A549 (cell line): ENCODE measurements around the gene CCL25. TPM values are rescaled to one million over a fixed set of nuclear protein-coding genes. Genes with fewer than 3 reads are reported as not detected.

Experiments used
- ATAC-seq, 2 experiments: fragments of 200-7000 bp in 1 of 2; fragments of >200 bp in 1 of 2; cut with Nextera tagmentation in 1 of 2; cut with Tn5 transposase in 1 of 2; 3 replicates each; pipeline versions ENCODE4 v1.8.0 to v1.9.1; 2018 to 2020; ENCODE audit warnings: mild to moderate bottlenecking in 1 of 2, moderate library complexity in 1 of 2
- CTCF ChIA-PET: fragments of 300-600 bp; sonication (Branson Sonifier 250); formaldehyde crosslinking; extraction: SDS; loops from one replicate; lab custom pipeline; 2021; ENCODE audit warnings: antibody characterized with exemption, inconsistent platforms; lab: Yijun Ruan, JAX
- POLR2A ChIA-PET: fragments of 350-600 bp; formaldehyde crosslinking; extraction: SDS; loops from one replicate; lab custom pipeline; 2021; ENCODE audit warnings: antibody characterized with exemption, inconsistent platforms; lab: Yijun Ruan, JAX
- DNase-seq, 2 experiments: peaks; one replicate each; pipeline versions ENCODE4 v3.0.0 to v3.0.0-alpha.2; 2011 to 2016; ENCODE audit warnings: low read depth in 1 of 2, low spot score in 1 of 2
- FAIRE-seq: peaks from 2 replicates; lab custom pipeline; 2011; peaks lifted over from hg19 to GRCh38; lab: Jason Lieb, UNC
- H3K27ac ChIP-seq, 2 experiments: fragments of >200 bp; sonication (Bioruptor Twin); formaldehyde crosslinking; 3 replicates each; pipeline ENCODE4 v1.5.1; 2016 to 2017
- H3K4me1 ChIP-seq: fragments of >200 bp; sonication (Bioruptor Twin); formaldehyde crosslinking; 3 replicates; pipeline ENCODE4 v1.6.1; 2016
- H3K4me2 ChIP-seq: fragments of >200 bp; sonication (Bioruptor Twin); formaldehyde crosslinking; 3 replicates; pipeline ENCODE4 v1.6.1; 2016
- H3K4me3 ChIP-seq: fragments of >200 bp; sonication (Bioruptor Twin); formaldehyde crosslinking; 3 replicates; pipeline ENCODE4 v1.5.1; 2016
- H3K9me3 ChIP-seq: fragments of >200 bp; sonication (Bioruptor Twin); formaldehyde crosslinking; 3 replicates; pipeline ENCODE4 v1.6.1; 2016
- ATOH8 ChIP-seq: fragments of 250-450 bp; sonication (Bioruptor Pico); IDR thresholded peaks from 2 replicates; pipeline ENCODE4 v1.5.0; 2020; ENCODE audit warnings: low read depth, mild to moderate bottlenecking, moderate library complexity
- BCL3 ChIP-seq: fragments of >200 bp; sonication (Bioruptor Twin); formaldehyde crosslinking; IDR thresholded peaks from 3 replicates; pipeline ENCODE4 v1.6.1; 2016
- BHLHE40 ChIP-seq: IDR thresholded peaks from 2 replicates; pipeline ENCODE4 v1.6.1; 2012; ENCODE audit warnings: low read depth, low read length, inconsistent platforms
- CBX2 ChIP-seq: fragments of 200-600 bp; sonication (generic); IDR thresholded peaks from 2 replicates; pipeline ENCODE4 v1.6.1; 2016; ENCODE audit warnings: low read depth, mild to moderate bottlenecking, borderline replicate concordance
- CHD2 ChIP-seq: fragments of 150-350 bp; IDR thresholded peaks from 2 replicates; pipeline ENCODE4 v1.6.1; 2014; ENCODE audit warnings: low read length; ENCODE audit not compliant: partially characterized antibody
- CHD4 ChIP-seq: fragments of 200-600 bp; sonication (generic); IDR thresholded peaks from 2 replicates; pipeline ENCODE4 v1.6.1; 2016; ENCODE audit warnings: antibody characterized with exemption, mild to moderate bottlenecking, borderline replicate concordance
- EHMT2 ChIP-seq: fragments of 200-600 bp; sonication (generic); IDR thresholded peaks from 2 replicates; pipeline ENCODE4 v1.6.1; 2016; ENCODE audit warnings: antibody characterized with exemption, low read depth, mild to moderate bottlenecking, moderate library complexity
- ELK1 ChIP-seq: fragments of 150-350 bp; IDR thresholded peaks from 2 replicates; pipeline ENCODE4 v1.6.1; 2014; ENCODE audit warnings: low read depth, mild to moderate bottlenecking, low read length
- ESRRA ChIP-seq: fragments of 150-350 bp; IDR thresholded peaks from 2 replicates; pipeline ENCODE4 v1.6.1; 2014; ENCODE audit warnings: mild to moderate bottlenecking, low read length, borderline replicate concordance
- FOSB ChIP-seq: fragments of 250-450 bp; sonication (Bioruptor Pico); IDR thresholded peaks from 2 replicates; pipeline ENCODE4 v1.5.0; 2020; ENCODE audit warnings: mild to moderate bottlenecking, moderate library complexity
- FOXS1 ChIP-seq: fragments of 250-450 bp; sonication (Bioruptor Pico); IDR thresholded peaks from 2 replicates; pipeline ENCODE4 v1.5.0; 2020; ENCODE audit warnings: mild to moderate bottlenecking, moderate library complexity
- GATA3 ChIP-seq: IDR thresholded peaks from 2 replicates; pipeline ENCODE4 v1.6.1; 2012; ENCODE audit warnings: borderline replicate concordance
- HDAC2 ChIP-seq: fragments of 200-600 bp; sonication (generic); IDR thresholded peaks from 2 replicates; pipeline ENCODE4 v1.6.1; 2016
- HES2 ChIP-seq: fragments of >200 bp; sonication (Bioruptor Twin); formaldehyde crosslinking; IDR thresholded peaks from 2 replicates; pipeline ENCODE4 v1.6.1; 2016
- HEYL ChIP-seq: fragments of 250-450 bp; sonication (Bioruptor Pico); IDR thresholded peaks from 2 replicates; pipeline ENCODE4 v1.8.0; 2021; ENCODE audit warnings: mild to moderate bottlenecking, moderate library complexity
- HMGXB4 ChIP-seq: fragments of 250-450 bp; sonication (Bioruptor Pico); IDR thresholded peaks from 2 replicates; pipeline ENCODE4 v1.5.0; 2021; ENCODE audit warnings: mild to moderate bottlenecking, moderate library complexity, borderline replicate concordance
- JUNB ChIP-seq: fragments of >200 bp; sonication (Bioruptor Twin); formaldehyde crosslinking; IDR thresholded peaks from 2 replicates; pipeline ENCODE4 v1.6.1; 2016
- KDM5A ChIP-seq: fragments of 200-600 bp; sonication (generic); IDR thresholded peaks from 2 replicates; pipeline ENCODE4 v1.6.1; 2016; ENCODE audit warnings: antibody characterized with exemption, mild to moderate bottlenecking
- MAFK ChIP-seq: fragments of 450-650 bp; IDR thresholded peaks from 2 replicates; pipeline ENCODE4 v1.6.1; 2014; ENCODE audit not compliant: partially characterized antibody
- MAX ChIP-seq: IDR thresholded peaks from 2 replicates; pipeline ENCODE4 v1.6.1; 2012
- NFE2L2 ChIP-seq: fragments of 150-350 bp; conservative IDR thresholded peaks from 2 replicates; pipeline ENCODE4 v1.6.1; 2014; ENCODE audit warnings: low read length
- POLR2AphosphoS2 ChIP-seq: conservative IDR thresholded peaks from 2 replicates; pipeline ENCODE4 v1.6.1; 2012; ENCODE audit warnings: low read length, improper control_type of control experiment, inconsistent platforms
- RCOR1 ChIP-seq: fragments of 150-350 bp; IDR thresholded peaks from 2 replicates; pipeline ENCODE4 v1.6.1; 2014; ENCODE audit warnings: antibody characterized with exemption, low read length, low read depth
- RFX5 ChIP-seq: fragments of 450-650 bp; IDR thresholded peaks from 2 replicates; pipeline ENCODE4 v1.7.1; 2014; ENCODE audit warnings: antibody characterized with exemption, mild to moderate bottlenecking, moderate library complexity
- RNF2 ChIP-seq: fragments of 200-600 bp; sonication (generic); IDR thresholded peaks from 2 replicates; pipeline ENCODE4 v1.6.1; 2016; ENCODE audit warnings: low read depth, mild to moderate bottlenecking, antibody characterized with exemption, moderate library complexity, borderline replicate concordance
- SMC3 ChIP-seq: fragments of >200 bp; sonication (Bioruptor Twin); formaldehyde crosslinking; IDR thresholded peaks from 3 replicates; pipeline ENCODE4 v1.6.1; 2018; ENCODE audit warnings: inconsistent platforms
- TFCP2L1 ChIP-seq: fragments of 250-450 bp; sonication (Bioruptor Pico); IDR thresholded peaks from 2 replicates; pipeline ENCODE4 v1.5.0; 2021; ENCODE audit warnings: mild to moderate bottlenecking
- USF2 ChIP-seq: fragments of 450-650 bp; IDR thresholded peaks from 2 replicates; pipeline ENCODE4 v1.6.1; 2014; ENCODE audit warnings: antibody characterized with exemption
- ZFP36 ChIP-seq: fragments of 450-650 bp; IDR thresholded peaks from 2 replicates; pipeline ENCODE4 v1.6.1; 2014; ENCODE audit warnings: borderline replicate concordance; ENCODE audit not compliant: partially characterized antibody
- ZNF302 ChIP-seq: fragments of 250-450 bp; sonication (Bioruptor Pico); IDR thresholded peaks from 2 replicates; pipeline ENCODE4 v1.9.0; 2021; ENCODE audit warnings: inconsistent platforms, mild to moderate bottlenecking, moderate library complexity
- ZSCAN20 ChIP-seq: fragments of 250-450 bp; sonication (Bioruptor Pico); IDR thresholded peaks from 2 replicates; pipeline ENCODE4 v1.8.0; 2022; ENCODE audit warnings: mild to moderate bottlenecking, moderate library complexity
- WGBS: methylation state at CpG from one replicate; pipeline ENCODE4 v1.1.6; 2017; ENCODE audit errors: missing lambda C conversion rate; 5-methylcytosine and 5-hydroxymethylcytosine counted together
- polyA plus RNA-seq, 4 experiments: library from polyadenylated mRNA; depleted of rRNA in 3 of 4; stranded (reverse); fragments of >200 nt; fragmentation: RNase III in 1 of 4; extraction: RNeasy Plus Mini Kit Qiagen cat#74134 plus additional on column Dnase treatment in 1 of 4; gene quantifications; 2 replicates in 3 of 4; 3 replicates in 1 of 4; pipeline ENCODE4 v1.2.3, GENCODE V29; 2011 to 2017

Gene CCL25
- polyA plus RNA-seq, 2 of the 4 experiments (the other 2 are of a cell fraction), result not detected

- Histone ChIP-seq H3K4me2 (no peak overlapping the region), H3K4me3 (no peak overlapping the region), H3K27ac (no peak overlapping the region), H3K9me3 (no peaks in the 10 kb centered on the region), H3K4me1 (peaks cover 7% of the 10 kb centered on the region; the same call in 1 of the 3 replicates)
- no peak for TF ChIP-seq RCOR1
- no peak for TF ChIP-seq KDM5A
- TF ChIP-seq HES2, result no peak
- TF ChIP-seq CHD4, result no peak
- no peak for TF ChIP-seq NFE2L2
- TF ChIP-seq RNF2, result no peak
- TF ChIP-seq BHLHE40, result no peak
- no peak for TF ChIP-seq SMC3
- no peak for TF ChIP-seq ESRRA
- TF ChIP-seq MAFK, result no peak
- no peak for TF ChIP-seq ATOH8 (CRISPR knock-in tag)
- TF ChIP-seq HMGXB4 (CRISPR knock-in tag), result no peak
- TF ChIP-seq ELK1, result no peak
- TF ChIP-seq USF2, result no peak
- TF ChIP-seq CHD2, result no peak
- no peak for TF ChIP-seq FOSB (CRISPR knock-in tag)
- TF ChIP-seq RFX5, result no peak
- no peak for TF ChIP-seq ZSCAN20
- TF ChIP-seq CBX2, result no peak
- DNase-seq (no peak), FAIRE-seq (no peak), ATAC-seq (no peak)
- CTCF ChIA-PET, result no interaction called here
- 86% methylated on average over 13 of the region's 13 CpGs for WGBS
- POLR2A ChIA-PET, result no interaction called here
Measured at GRCh38 chr19:8084152-8084551, 31.6 kb downstream of the CCL25 start.

GRCh38 chr19:8085598-8086408 lies 33.2 kb downstream of the CCL25 start:
- H3K4me1 ChIP-seq, result peaks cover 7% of the 10 kb centered on the region; the same call in 1 of the 3 replicates
- ATAC-seq, result peak in 1 of 2 experiments; percentile 47; a peak in 3 of 6 replicates
- H3K27ac ChIP-seq, result peak overlapping the region in 1 of 2 experiments; percentile 81; a peak in 3 of 6 replicates
- WGBS, result 46% methylated on average over 14 of the region's 20 CpGs
- ChIA-PET CTCF (interaction anchor here (1.3 kb wide), 1 partner anchor 16 kb away, joined by 3 read pairs; no protein-coding TSS in a partner anchor), POLR2A (interaction anchor here (0.6 kb wide), 1 partner anchor 9 kb away, joined by 3 read pairs; no protein-coding TSS in a partner anchor)
- no peak for FAIRE-seq
- H3K9me3 ChIP-seq, result no peaks in the 10 kb centered on the region
- peak overlapping the region; percentile 56 for H3K4me2 ChIP-seq
- H3K4me3 ChIP-seq, result no peak overlapping the region
- DNase-seq, result peak; percentile 61 to 66
- TF ChIP-seq MAX, result no peak
- TF ChIP-seq EHMT2, result no peak
- TF ChIP-seq JUNB, result no peak
- TF ChIP-seq BHLHE40, result no peak
- TF ChIP-seq HEYL (CRISPR knock-in tag), result no peak
- no peak for TF ChIP-seq KDM5A
- no peak for TF ChIP-seq TFCP2L1 (CRISPR knock-in tag)
- TF ChIP-seq HDAC2, result no peak
- no peak for TF ChIP-seq ZNF302 (CRISPR knock-in tag)
- TF ChIP-seq SMC3, result no peak
- no peak for TF ChIP-seq ZFP36
- TF ChIP-seq POLR2AphosphoS2, result no peak
- TF ChIP-seq FOXS1, result no peak
- TF ChIP-seq BCL3, result no peak
- TF ChIP-seq GATA3, result no peak
